Trophoblast cell (in vitro differentiated cells and primary cell): Measurements from ENCODE around the gene HAL.

ENCODE experiments used
- DNase-seq, 2 donors: peaks; one replicate each; pipeline ENCODE4 v3.0.0-alpha.2; 2016
- H2AFZ ChIP-seq: 2 replicates; pipeline ENCODE4 v1.6.1; 2013; ENCODE audit warnings: low read length, moderate library complexity, mild to moderate bottlenecking; ENCODE audit not compliant: insufficient read depth, poor library complexity
- H2AK5ac ChIP-seq: 2 replicates; pipeline ENCODE4 v1.6.1; 2013; ENCODE audit warnings: mild to moderate bottlenecking, low read length
- H2BK120ac ChIP-seq: 2 replicates; pipeline ENCODE4 v1.6.1; 2013; ENCODE audit warnings: low read length, mild to moderate bottlenecking, moderate library complexity; ENCODE audit not compliant: insufficient read depth, poor library complexity
- H2BK12ac ChIP-seq: 2 replicates; pipeline ENCODE4 v1.6.1; 2013; ENCODE audit warnings: mild to moderate bottlenecking, low read length, moderate library complexity
- H2BK5ac ChIP-seq: 2 replicates; pipeline ENCODE4 v1.6.1; 2013; ENCODE audit warnings: low read length, low read depth, moderate library complexity, mild to moderate bottlenecking; ENCODE audit not compliant: poor library complexity
- H3K14ac ChIP-seq: 2 replicates; pipeline ENCODE4 v1.6.1; 2013; ENCODE audit warnings: mild to moderate bottlenecking, low read length
- H3K18ac ChIP-seq: 2 replicates; pipeline ENCODE4 v1.6.1; 2013; ENCODE audit warnings: mild to moderate bottlenecking, low read length
- H3K23ac ChIP-seq: 2 replicates; pipeline ENCODE4 v1.6.1; 2013; ENCODE audit warnings: low read length
- H3K27ac ChIP-seq: 2 replicates; pipeline ENCODE4 v1.5.1; 2013; ENCODE audit warnings: low read depth, mild to moderate bottlenecking, inconsistent platforms, low read length, moderate library complexity
- H3K27me3 ChIP-seq: 2 replicates; pipeline ENCODE4 v1.6.1; 2013; ENCODE audit warnings: inconsistent platforms, mild to moderate bottlenecking, low read length, moderate library complexity; ENCODE audit not compliant: insufficient read depth
- H3K36me3 ChIP-seq, 2 experiments: 1 replicate in 1 of 2; 2 replicates in 1 of 2; pipeline ENCODE4 v1.6.1; 2013; ENCODE audit warnings: low read length in 2 of 2, mild to moderate bottlenecking in 2 of 2, moderate library complexity in 1 of 2; ENCODE audit not compliant: insufficient read depth in 2 of 2, control insufficient read depth in 1 of 2
- H3K4ac ChIP-seq: 2 replicates; pipeline ENCODE4 v1.6.1; 2013; ENCODE audit warnings: low read depth, mild to moderate bottlenecking, low read length, moderate library complexity
- H3K4me1 ChIP-seq, 2 experiments: 1 replicate in 1 of 2; 2 replicates in 1 of 2; pipeline ENCODE4 v1.6.1; 2013; ENCODE audit warnings: low read length in 2 of 2, mild to moderate bottlenecking in 2 of 2, moderate library complexity in 1 of 2; ENCODE audit not compliant: insufficient read depth in 2 of 2, control insufficient read depth in 1 of 2
- H3K4me2 ChIP-seq: 2 replicates; pipeline ENCODE4 v1.6.1; 2013; ENCODE audit warnings: inconsistent platforms, mild to moderate bottlenecking, low read length, moderate library complexity
- H3K4me3 ChIP-seq: 2 replicates; pipeline ENCODE4 v1.5.1; 2013; ENCODE audit warnings: mild to moderate bottlenecking, low read depth, low read length, inconsistent platforms
- H3K79me1 ChIP-seq: one replicate; pipeline ENCODE4 v1.6.1; 2013; ENCODE audit warnings: low read length
- H3K79me2 ChIP-seq: 2 replicates; pipeline ENCODE4 v1.6.1; 2013; ENCODE audit warnings: low read length, mild to moderate bottlenecking; ENCODE audit not compliant: control insufficient read depth, insufficient read depth, poor library complexity
- H3K9ac ChIP-seq: 2 replicates; pipeline ENCODE4 v1.6.1; 2013; ENCODE audit warnings: mild to moderate bottlenecking, low read length
- H3K9me3 ChIP-seq: 2 replicates; pipeline ENCODE4 v1.6.1; 2013; ENCODE audit warnings: low read depth, mild to moderate bottlenecking, control low read depth, inconsistent platforms, low read length; ENCODE audit not compliant: insufficient read depth
- H4K12ac ChIP-seq: 2 replicates; pipeline ENCODE4 v1.6.1; 2013; ENCODE audit warnings: low read depth, mild to moderate bottlenecking, low read length, moderate library complexity
- H4K8ac ChIP-seq: 2 replicates; pipeline ENCODE4 v1.6.1; 2013; ENCODE audit warnings: low read depth, mild to moderate bottlenecking, low read length, moderate library complexity
- H4K91ac ChIP-seq: one replicate; pipeline ENCODE4 v1.6.1; 2013; ENCODE audit warnings: low read depth, mild to moderate bottlenecking, low read length, moderate library complexity
- WGBS: extraction: QIAGEN DNeasy Blood & Tissue Kit; methylation state at CpG from one replicate; pipeline ENCODE4 v1.1.7; 2013; ENCODE audit warnings: missing lambda C conversion rate; ENCODE audit not compliant: insufficient read length, insufficient coverage; ENCODE audit errors: extremely low coverage; 5-methylcytosine and 5-hydroxymethylcytosine counted together

Gene HAL

GRCh38 chr12:95990136-95990535 is 6.0 kb downstream of the HAL start:
- Histone ChIP-seq H3K9me3 (no peaks in the 10 kb centered on the region), H3K4me3 (no peak overlapping the region), H3K4me2 (no peak overlapping the region), H3K4me1 (no peaks in the 10 kb centered on the region), H3K18ac (no peak overlapping the region), H3K4ac (no peak overlapping the region), H3K23ac (no peak overlapping the region), H3K27me3 (no peaks in the 10 kb centered on the region), H2BK5ac (no peak overlapping the region), H2AFZ (no peak overlapping the region), H4K91ac (no peak overlapping the region), H4K12ac (no peak overlapping the region), H4K8ac (no peak overlapping the region), H3K36me3 (no peaks in the 10 kb centered on the region), H3K9ac (no peak overlapping the region), H3K27ac (no peak overlapping the region), H2BK12ac (no peak overlapping the region), H3K79me1 (no peaks in the 10 kb centered on the region), H2BK120ac (no peak overlapping the region), H3K14ac (no peak overlapping the region), H3K79me2 (no peaks in the 10 kb centered on the region), H2AK5ac (no peak overlapping the region)
- no peak for DNase-seq
- no CpG with 5 or more reads among the region's 7 CpGs for WGBS

- H2BK12ac ChIP-seq: no peak overlapping the region
- H3K14ac ChIP-seq: no peak overlapping the region
- H3K4me2 ChIP-seq: no peak overlapping the region
- no peak overlapping the region for H4K12ac ChIP-seq
- no peak overlapping the region for H3K9ac ChIP-seq
- no peak overlapping the region for H4K8ac ChIP-seq
- H2BK5ac ChIP-seq: no peak overlapping the region
- no CpG with 5 or more reads among the region's 4 CpGs for WGBS
- H2AK5ac ChIP-seq: no peak overlapping the region
- H3K4ac ChIP-seq: no peak overlapping the region
- DNase-seq: no peak
- no peak overlapping the region for H4K91ac ChIP-seq
- H3K79me1 ChIP-seq: no peaks in the 10 kb centered on the region
- no peaks in the 10 kb centered on the region for H3K79me2 ChIP-seq
- no peaks in the 10 kb centered on the region for H3K9me3 ChIP-seq
- no peak overlapping the region for H2BK120ac ChIP-seq
- H3K18ac ChIP-seq: no peak overlapping the region
- no peaks in the 10 kb centered on the region for H3K36me3 ChIP-seq
- no peaks in the 10 kb centered on the region for H3K27me3 ChIP-seq
- H3K23ac ChIP-seq: no peak overlapping the region
- no peak overlapping the region for H3K27ac ChIP-seq
- no peaks in the 10 kb centered on the region for H3K4me1 ChIP-seq
- no peak overlapping the region for H2AFZ ChIP-seq
- H3K4me3 ChIP-seq: no peak overlapping the region
Measured at GRCh38 chr12:95989504-95990123, 6.5 kb downstream of the HAL start.

- Histone ChIP-seq H3K23ac (no peak overlapping the region), H2BK5ac (no peak overlapping the region), H2AFZ (no peak overlapping the region), H3K4me2 (no peak overlapping the region), H3K18ac (no peak overlapping the region), H3K4ac (no peak overlapping the region), H3K36me3 (no peaks in the 10 kb centered on the region), H3K27ac (no peak overlapping the region), H3K9ac (no peak overlapping the region), H3K4me3 (no peak overlapping the region), H4K12ac (no peak overlapping the region), H4K8ac (no peak overlapping the region), H2AK5ac (no peak overlapping the region), H3K4me1 (no peaks in the 10 kb centered on the region), H2BK12ac (no peak overlapping the region), H4K91ac (no peak overlapping the region), H2BK120ac (no peak overlapping the region), H3K79me2 (no peaks in the 10 kb centered on the region), H3K79me1 (no peaks in the 10 kb centered on the region), H3K9me3 (no peaks in the 10 kb centered on the region), H3K27me3 (no peaks in the 10 kb centered on the region), H3K14ac (no peak overlapping the region)
- no CpG with 5 or more reads among the region's 11 CpGs for WGBS
- DNase-seq: no peak
Measured at GRCh38 chr12:95988506-95989275, 7.5 kb downstream of the HAL start.

GRCh38 chr12:95986635-95987570 is 9.2 kb downstream of the HAL start:
- Histone ChIP-seq H3K4me3 (no peak overlapping the region), H2BK5ac (no peak overlapping the region), H4K12ac (no peak overlapping the region), H3K23ac (no peak overlapping the region), H3K4ac (no peak overlapping the region), H2AFZ (no peak overlapping the region), H3K79me2 (no peaks in the 10 kb centered on the region), H4K8ac (no peak overlapping the region), H3K9me3 (no peaks in the 10 kb centered on the region), H3K4me2 (no peak overlapping the region), H3K27ac (no peak overlapping the region), H3K4me1 (no peaks in the 10 kb centered on the region), H4K91ac (no peak overlapping the region), H3K79me1 (no peaks in the 10 kb centered on the region), H3K18ac (no peak overlapping the region), H3K27me3 (no peaks in the 10 kb centered on the region), H3K14ac (no peak overlapping the region), H2BK120ac (no peak overlapping the region), H3K9ac (no peak overlapping the region), H2AK5ac (no peak overlapping the region), H2BK12ac (no peak overlapping the region), H3K36me3 (no peaks in the 10 kb centered on the region)
- no CpG with 5 or more reads among the region's 14 CpGs for WGBS
- no peak for DNase-seq
